Glutamatergic neuron (in vitro differentiated cells): ENCODE measurements around the gene SPTSSA. TPM values are rescaled to one million over a fixed set of nuclear protein-coding genes. Genes with fewer than 3 reads are reported as not detected.
"Not testable (repeated sequence)": the region's sequence is repeated elsewhere in the genome, so short reads cannot be mapped to it uniquely, and the experiment has no call there.

Experiments
- DNase-seq: peaks from one replicate; pipeline ENCODE4 v3.0.0; 2022
- H3K27ac Mint-ChIP-seq: one replicate; pipeline ENCODE4 v1.8.0; 2020; ENCODE audit warnings: mild to moderate bottlenecking, mixed read lengths, inconsistent platforms; ENCODE audit not compliant: unreplicated experiment
- H3K27me3 Mint-ChIP-seq: one replicate; pipeline ENCODE4 v1.8.0; 2020; ENCODE audit warnings: mild to moderate bottlenecking, moderate library complexity, mixed read lengths, inconsistent platforms; ENCODE audit not compliant: unreplicated experiment
- H3K36me3 Mint-ChIP-seq: one replicate; pipeline ENCODE4 v1.8.0; 2020; ENCODE audit warnings: mild to moderate bottlenecking, mixed read lengths, inconsistent platforms; ENCODE audit not compliant: unreplicated experiment
- H3K4me1 Mint-ChIP-seq: one replicate; pipeline ENCODE4 v1.8.0; 2020; ENCODE audit warnings: mild to moderate bottlenecking, low read depth, mixed read lengths, inconsistent platforms; ENCODE audit not compliant: unreplicated experiment
- H3K4me3 Mint-ChIP-seq: one replicate; pipeline ENCODE4 v1.8.0; 2020; ENCODE audit warnings: mild to moderate bottlenecking, mixed read lengths, inconsistent platforms; ENCODE audit not compliant: unreplicated experiment
- H3K9me3 Mint-ChIP-seq: one replicate; pipeline ENCODE4 v1.8.0; 2020; ENCODE audit warnings: mild to moderate bottlenecking, moderate library complexity, mixed read lengths, inconsistent platforms; ENCODE audit not compliant: unreplicated experiment
- CTCF ChIP-seq: fragments of 200-600 bp; sonication (generic); IDR thresholded peaks from one replicate; pipeline ENCODE4 v1.5.0; 2021; ENCODE audit not compliant: partially characterized antibody, unreplicated experiment
- total RNA-seq: library from RNA; stranded (reverse); fragmentation: NEBNext Ultra II Directional; extraction: Animal tissue kit (Norgen Biotek cat#: 25700); gene quantifications from one replicate; pipeline ENCODE4 v1.2.1, GENCODE V29; 2021; ENCODE audit not compliant: unreplicated experiment

SPTSSA gene
- total RNA-seq, 1 donor from 2014 or later: 21.4 TPM

GRCh38 chr14:34438438-34438837 is 23.6 kb downstream of the SPTSSA start:
- H3K27me3 Mint-ChIP-seq: no peaks in the 10 kb centered on the region
- no peak for DNase-seq
- H3K36me3 Mint-ChIP-seq: peaks cover 8% of the 10 kb centered on the region
- no peak overlapping the region for H3K27ac Mint-ChIP-seq
- TF ChIP-seq CTCF: no peak
- H3K4me1 Mint-ChIP-seq: no peaks in the 10 kb centered on the region
- H3K9me3 Mint-ChIP-seq: peaks cover 6% of the 10 kb centered on the region
- no peak overlapping the region for H3K4me3 Mint-ChIP-seq

- peaks cover 3% of the 10 kb centered on the region for H3K9me3 Mint-ChIP-seq
- H3K4me3 Mint-ChIP-seq: no peak overlapping the region
- H3K27ac Mint-ChIP-seq: no peak overlapping the region
- DNase-seq: no peak
- no peaks in the 10 kb centered on the region for H3K27me3 Mint-ChIP-seq
- H3K4me1 Mint-ChIP-seq: no peaks in the 10 kb centered on the region
- no peak for TF ChIP-seq CTCF
- H3K36me3 Mint-ChIP-seq: peaks cover 5% of the 10 kb centered on the region
These were observed 24.3 kb downstream of the SPTSSA start for GRCh38 chr14:34437729-34438080.

GRCh38 chr14:34436960-34437728 is 24.9 kb downstream of the SPTSSA start:
- H3K4me1 Mint-ChIP-seq: no peaks in the 10 kb centered on the region
- no peak overlapping the region for H3K27ac Mint-ChIP-seq
- H3K9me3 Mint-ChIP-seq: peaks cover 2% of the 10 kb centered on the region
- no peaks in the 10 kb centered on the region for H3K36me3 Mint-ChIP-seq
- no peak for TF ChIP-seq CTCF
- H3K27me3 Mint-ChIP-seq: no peaks in the 10 kb centered on the region
- H3K4me3 Mint-ChIP-seq: no peak overlapping the region
- no peak for DNase-seq

- H3K4me3 Mint-ChIP-seq: no peak overlapping the region
- DNase-seq: no peak
- H3K4me1 Mint-ChIP-seq: no peaks in the 10 kb centered on the region
- TF ChIP-seq CTCF: no peak
- H3K27ac Mint-ChIP-seq: no peak overlapping the region
- peaks cover 2% of the 10 kb centered on the region for H3K9me3 Mint-ChIP-seq
- no peaks in the 10 kb centered on the region for H3K36me3 Mint-ChIP-seq
- no peaks in the 10 kb centered on the region for H3K27me3 Mint-ChIP-seq
These were observed 25.7 kb downstream of the SPTSSA start for GRCh38 chr14:34436118-34436905.

GRCh38 chr14:34433957-34434356 is 28.1 kb downstream of the SPTSSA start:
- no peak for TF ChIP-seq CTCF
- Mint-ChIP-seq H3K4me1 (no peaks in the 10 kb centered on the region), H3K9me3 (peaks cover 2% of the 10 kb centered on the region)

GRCh38 chr14:34428102-34428466 is 34.0 kb downstream of the SPTSSA start:
- H3K4me3 Mint-ChIP-seq, H3K4me1 Mint-ChIP-seq, H3K36me3 Mint-ChIP-seq, H3K9me3 Mint-ChIP-seq, DNase-seq, H3K27ac Mint-ChIP-seq, H3K27me3 Mint-ChIP-seq: not testable (repeated sequence)

More at GRCh38 chr14:34433957-34434356, 28.1 kb downstream of the SPTSSA start:
- Mint-ChIP-seq H3K36me3 (no peaks in the 10 kb centered on the region), H3K27ac (no peak overlapping the region), H3K4me3 (no peak overlapping the region), H3K27me3 (no peaks in the 10 kb centered on the region)
- DNase-seq: no peak
